ENCODE results near the gene ALOX5. TPM values are rescaled to one million over a fixed set of nuclear protein-coding genes. Genes with fewer than 3 reads are reported as not detected.
"Not testable (repeated sequence)": the region's sequence is repeated elsewhere in the genome, so short reads cannot be mapped to it uniquely, and the experiment has no call there.

The ALOX5 gene
- total RNA-seq (351 and 354 TPM in 2 replicates), polyA plus RNA-seq (888 and 1,166 TPM in 2 replicates), polyA minus RNA-seq (362 and 591 TPM in 2 replicates)
- 224 TPM for total RNA-seq (2013)

- DNase-seq (peak; percentile 74), ATAC-seq (ENCODE audit: low read depth) (peak; percentile 64)
- POLR2A ChIA-PET, result interaction anchor here (1.0 kb wide), 1 partner anchor 220 kb away, joined by 3 read pairs; no protein-coding TSS in a partner anchor
- Histone ChIP-seq H3K9ac (ENCODE audit: low read length) (peak within 1 kb of the TSS; percentile 83), H2AFZ (ENCODE audit: insufficient read depth, low read depth, low read length, poor library complexity, severe bottlenecking) (peak within 1 kb of the TSS; percentile 85), H3K79me2 (ENCODE audit: control insufficient read depth, insufficient read depth, low read length) (peaks cover 63% of the 10 kb centered on the region), H3K4me2 (replicated peaks; ENCODE audit: low read depth, low read length, poor library complexity, severe bottlenecking) (peak within 1 kb of the TSS; percentile 93), H3K4me1 (ENCODE audit: control insufficient read depth in 2 of 2, insufficient read depth in 2 of 2, low read length in 2 of 2) (peaks cover 78 to 85% of the 10 kb centered on the region in 2 donors), H3K27me3 (replicated peaks in 1 of 4; ENCODE audit: control extremely low read depth in 1 of 4, control insufficient read depth in 3 of 4, insufficient read depth in 4 of 4, low read length in 3 of 4) (no peaks in the 10 kb centered on the region), H3K36me3 (replicated peaks in 1 of 2; ENCODE audit: control extremely low read depth in 1 of 2, control insufficient read depth in 1 of 2, extremely low read depth in 1 of 2, insufficient read depth in 2 of 2, low read length in 1 of 2) (peaks cover 0 to 15% of the 10 kb centered on the region in 2 experiments), H3K4me3 (ENCODE audit: control extremely low read depth in 1 of 5, extremely low read depth in 1 of 5, insufficient read depth in 1 of 5, low read depth in 2 of 5, low read length in 4 of 5) (peak within 1 kb of the TSS; percentile 71 to 81 (median 77)), H4K20me1 (ENCODE audit: control insufficient read depth, insufficient read depth, low read length, poor library complexity, severe bottlenecking) (peaks cover 23% of the 10 kb centered on the region), H3K9me3 (ENCODE audit: control extremely low read depth in 1 of 3, control insufficient read depth in 2 of 3, insufficient read depth in 1 of 3, low read length in 2 of 3) (no peaks in the 10 kb centered on the region), H3K27ac (ENCODE audit: low read length in 2 of 2) (peak within 1 kb of the TSS; percentile 78 to 89)
- Mint-ChIP-seq H3K9me3 (ENCODE audit: insufficient read depth) (no peaks in the 10 kb centered on the region), H3K27me3 (no peaks in the 10 kb centered on the region), H3K4me1 (peaks cover 89% of the 10 kb centered on the region), H3K27ac (peak within 1 kb of the TSS; percentile 95), H3K4me3 (peak within 1 kb of the TSS; percentile 96)
- WGBS (ENCODE audit: insufficient coverage), result 0% methylated on average over 36 of the region's 59 CpGs
- CTCF ChIA-PET, result interaction anchor here (1.1 to 1.2 kb wide), 2 partner anchors 91 to 123 kb away, joined by 4 to 6 read pairs; no protein-coding TSS in a partner anchor
- TF ChIP-seq EZH2 (IDR thresholded peaks at IDR 0.05; ENCODE audit: borderline replicate concordance, insufficient read depth, low read depth, low read length, poor library complexity, severe bottlenecking) (no peak), CTCF (IDR thresholded peaks at IDR 0.05) (no peak)
- intact Hi-C loops (cut with micrococcal nuclease), result loop anchor here (1.0 to 10.0 kb wide), 5 partner anchors 59 to 369 kb away; partner anchors contain the start of genes OR13A1 and ZNF22
Measured at GRCh38 chr10:45373576-45374349, at the start of gene ALOX5. Gene ALOX5 (plus strand): TSS chr10:45374216. CDS start chr10:45374280, 64 bp downstream.

GRCh38 chr10:45325116-45325515, 48.9 kb upstream of the ALOX5 start:
- peaks cover 0 to 5% (median 5%) of the 10 kb centered on the region in 3 donors for H3K9me3 ChIP-seq (ENCODE audit: control extremely low read depth in 1 of 3, control insufficient read depth in 2 of 3, insufficient read depth in 1 of 3, low read length in 2 of 3)
- Mint-ChIP-seq H3K27me3 (no peaks in the 10 kb centered on the region), H3K9me3 (ENCODE audit: insufficient read depth) (peaks cover 13% of the 10 kb centered on the region), H3K4me3 (no peak overlapping the region), H3K4me1 (no peaks in the 10 kb centered on the region), H3K27ac (no peak overlapping the region)
- H3K36me3 ChIP-seq (replicated peaks in 1 of 2; ENCODE audit: control extremely low read depth in 1 of 2, control insufficient read depth in 1 of 2, extremely low read depth in 1 of 2, insufficient read depth in 2 of 2, low read length in 1 of 2), result no peaks in the 10 kb centered on the region
- ATAC-seq (ENCODE audit: low read depth), result no peak
- H4K20me1 ChIP-seq (ENCODE audit: control insufficient read depth, insufficient read depth, low read length, poor library complexity, severe bottlenecking), result no peaks in the 10 kb centered on the region
- no CpG with 5 or more reads among the region's 1 CpG for whole genome bisulfite sequencing (ENCODE audit: insufficient coverage)
- ChIA-PET POLR2A (no interaction called here), CTCF (interaction anchor here (0.7 kb wide), 1 partner anchor 15 kb away, joined by 3 read pairs; no protein-coding TSS in a partner anchor)
- no peak overlapping the region for H3K4me3 ChIP-seq (ENCODE audit: control extremely low read depth in 1 of 5, extremely low read depth in 1 of 5, insufficient read depth in 1 of 5, low read depth in 2 of 5, low read length in 4 of 5)
- no peak for DNase-seq
- TF ChIP-seq EZH2 (IDR thresholded peaks at IDR 0.05; ENCODE audit: borderline replicate concordance, insufficient read depth, low read depth, low read length, poor library complexity, severe bottlenecking), result no peak
- TF ChIP-seq CTCF (IDR thresholded peaks at IDR 0.05), result no peak
- H2AFZ ChIP-seq (ENCODE audit: insufficient read depth, low read depth, low read length, poor library complexity, severe bottlenecking), result no peak overlapping the region
- H3K27me3 ChIP-seq (replicated peaks in 1 of 4; ENCODE audit: control extremely low read depth in 1 of 4, control insufficient read depth in 3 of 4, insufficient read depth in 4 of 4, low read length in 3 of 4), result no peaks in the 10 kb centered on the region
- H3K9ac ChIP-seq (ENCODE audit: low read length), result no peak overlapping the region
- no peaks in the 10 kb centered on the region for H3K79me2 ChIP-seq (ENCODE audit: control insufficient read depth, insufficient read depth, low read length)
- no peak overlapping the region for H3K4me2 ChIP-seq (replicated peaks; ENCODE audit: low read depth, low read length, poor library complexity, severe bottlenecking)
- H3K4me1 ChIP-seq (ENCODE audit: control insufficient read depth in 2 of 2, insufficient read depth in 2 of 2, low read length in 2 of 2), result no peaks in the 10 kb centered on the region
- H3K27ac ChIP-seq (ENCODE audit: low read length in 2 of 2), result no peak overlapping the region
- intact Hi-C loops (cut with micrococcal nuclease), result no loop called here

- H3K4me3 ChIP-seq (ENCODE audit: control extremely low read depth in 1 of 5, extremely low read depth in 1 of 5, insufficient read depth in 1 of 5, low read depth in 2 of 5, low read length in 4 of 5); ATAC-seq (ENCODE audit: low read depth); H3K79me2 ChIP-seq (ENCODE audit: control insufficient read depth, insufficient read depth, low read length); H3K4me1 Mint-ChIP-seq; H3K4me2 ChIP-seq (replicated peaks; ENCODE audit: low read depth, low read length, poor library complexity, severe bottlenecking); intact Hi-C loops (cut with micrococcal nuclease); H3K4me3 Mint-ChIP-seq; CTCF ChIA-PET; H3K9me3 ChIP-seq (ENCODE audit: control extremely low read depth in 1 of 3, control insufficient read depth in 2 of 3, insufficient read depth in 1 of 3, low read length in 2 of 3); H3K27me3 ChIP-seq (replicated peaks in 1 of 4; ENCODE audit: control extremely low read depth in 1 of 4, control insufficient read depth in 3 of 4, insufficient read depth in 4 of 4, low read length in 3 of 4); H3K27me3 Mint-ChIP-seq; POLR2A ChIA-PET; H3K27ac ChIP-seq (ENCODE audit: low read length in 2 of 2); H2AFZ ChIP-seq (ENCODE audit: insufficient read depth, low read depth, low read length, poor library complexity, severe bottlenecking); H3K36me3 ChIP-seq (replicated peaks in 1 of 2; ENCODE audit: control extremely low read depth in 1 of 2, control insufficient read depth in 1 of 2, extremely low read depth in 1 of 2, insufficient read depth in 2 of 2, low read length in 1 of 2); H3K27ac Mint-ChIP-seq; H4K20me1 ChIP-seq (ENCODE audit: control insufficient read depth, insufficient read depth, low read length, poor library complexity, severe bottlenecking); H3K9ac ChIP-seq (ENCODE audit: low read length); DNase-seq; H3K4me1 ChIP-seq (ENCODE audit: control insufficient read depth in 2 of 2, insufficient read depth in 2 of 2, low read length in 2 of 2): not testable (repeated sequence)
- no CpG with 5 or more reads among the region's 1 CpG for WGBS (ENCODE audit: insufficient coverage)
- peaks cover 13% of the 10 kb centered on the region for H3K9me3 Mint-ChIP-seq (ENCODE audit: insufficient read depth)
Measured at GRCh38 chr10:45326864-45327263, 47.2 kb upstream of the ALOX5 start.
